Stimulated activated naive CD8-positive, alpha-beta T cell treated with anti-CD3 and anti-CD28 coated beads, Interleukin-15, Interleukin-2, amounts not matched to agents 100 U/mL and 50 U/mL, for 24 hours (primary cell): Measurements from ENCODE around the gene SLC2A1.
"Not testable (repeated sequence)": the region's sequence is repeated elsewhere in the genome, so short reads cannot be mapped to it uniquely, and the experiment has no call there.

Source experiments
- ATAC-seq: fragments of 150-1000 bp; cut with Tn5 transposase; one replicate; pipeline ENCODE4 v1.10.0; 2021
- DNase-seq: peaks from one replicate; pipeline ENCODE4 v3.0.0; 2021

Gene SLC2A1

GRCh38 chr1:42929434-42930177 is 29.1 kb downstream of the SLC2A1 start:
- DNase-seq: no peak
- no peak for ATAC-seq

GRCh38 chr1:42928859-42929258 is 29.8 kb downstream of the SLC2A1 start:
- DNase-seq: no peak
- ATAC-seq: no peak

DNA sequence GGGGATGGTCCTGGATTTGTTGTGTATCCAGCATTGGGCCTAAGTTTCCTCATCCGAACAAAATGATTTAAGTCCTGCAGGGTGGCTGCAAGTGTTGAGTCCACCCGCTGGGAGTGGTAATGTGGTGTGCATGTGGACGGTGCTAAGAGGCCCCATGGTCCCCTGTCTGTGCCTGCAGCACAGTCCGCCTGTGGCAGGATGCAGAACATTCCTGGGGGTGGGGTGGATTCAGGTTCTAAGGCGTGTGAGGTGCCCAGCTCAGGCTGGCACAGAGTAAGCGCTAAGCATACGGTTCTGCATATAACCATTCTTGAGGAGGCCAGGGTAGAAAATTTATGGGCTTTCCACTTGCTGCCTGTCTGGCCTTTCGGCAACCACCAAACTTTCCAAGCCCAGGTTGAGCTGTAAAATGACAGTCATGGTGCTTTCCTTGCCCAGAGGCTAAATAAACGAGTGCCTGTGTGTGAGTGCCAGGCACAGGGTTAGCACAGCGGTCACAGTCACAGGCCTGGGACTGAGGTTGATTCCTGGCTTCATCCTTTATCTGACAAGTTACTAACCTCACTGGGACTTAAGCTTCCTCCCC is 30.7 kb downstream of the SLC2A1 start:
- ATAC-seq: no peak
- DNase-seq: no peak

DNA sequence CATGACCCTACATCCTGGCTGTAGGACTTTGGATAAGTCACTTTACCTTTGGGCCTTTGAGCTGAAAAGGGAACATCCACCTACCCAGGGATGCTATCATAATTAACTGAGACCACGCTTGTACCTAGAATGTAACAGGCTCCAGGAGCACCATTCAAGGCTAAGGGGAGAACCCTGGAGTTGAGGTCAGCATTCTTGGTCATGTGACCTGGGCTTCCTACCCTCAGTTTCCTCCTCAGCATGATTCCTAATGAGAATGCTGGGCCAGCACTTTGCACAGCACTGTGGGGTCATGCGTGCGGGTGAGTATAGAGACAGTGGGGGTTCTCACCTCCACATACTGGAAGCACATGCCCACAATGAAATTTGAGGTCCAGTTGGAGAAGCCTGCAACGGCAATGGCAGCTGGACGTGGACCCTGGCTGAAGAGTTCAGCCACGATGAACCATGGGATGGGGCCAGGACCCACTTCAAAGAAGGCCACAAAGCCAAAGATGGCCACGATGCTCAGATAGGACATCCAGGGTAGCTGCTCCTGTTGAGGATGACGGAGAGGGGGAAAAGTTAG is 31.3 kb downstream of the SLC2A1 start:
- DNase-seq (no peak), ATAC-seq (no peak)

GRCh38 chr1:42926879-42927242 is 31.8 kb downstream of the SLC2A1 start:
- ATAC-seq: no peak

DNA sequence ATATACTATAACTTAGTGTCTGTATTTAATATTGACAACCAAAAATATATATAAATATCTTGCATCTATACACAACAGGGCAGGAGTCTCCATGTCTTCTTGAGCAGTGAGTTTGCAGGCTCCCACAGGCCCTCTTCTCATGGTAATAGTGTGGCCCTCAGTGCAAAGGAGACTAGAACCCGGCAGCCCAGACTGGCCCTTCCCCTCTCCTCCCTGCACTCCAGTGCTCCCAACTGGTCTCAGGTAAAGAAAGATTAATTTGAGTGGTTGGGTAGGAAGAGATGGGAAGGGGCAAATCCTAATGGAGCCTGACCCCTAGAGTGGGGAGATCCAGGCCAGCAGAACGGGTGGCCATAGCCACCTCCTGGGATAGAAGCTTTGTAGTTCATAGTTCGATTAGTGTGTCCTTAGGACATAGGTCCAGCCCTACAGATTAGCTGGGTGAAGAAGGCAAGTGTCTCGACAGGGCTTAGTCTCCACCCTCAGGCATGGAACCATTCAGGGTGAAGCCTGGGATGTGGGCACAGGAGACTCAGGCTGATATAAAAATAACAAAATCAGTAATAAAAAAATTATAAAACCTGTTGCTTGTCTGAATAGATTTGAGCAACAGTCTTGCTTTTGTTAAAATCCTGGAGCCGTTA is 32.3 kb downstream of the SLC2A1 start:
- no peak for DNase-seq
- ATAC-seq: no peak

More at GRCh38 chr1:42926879-42927242, 31.8 kb downstream of the SLC2A1 start:
- DNase-seq: no peak

DNA sequence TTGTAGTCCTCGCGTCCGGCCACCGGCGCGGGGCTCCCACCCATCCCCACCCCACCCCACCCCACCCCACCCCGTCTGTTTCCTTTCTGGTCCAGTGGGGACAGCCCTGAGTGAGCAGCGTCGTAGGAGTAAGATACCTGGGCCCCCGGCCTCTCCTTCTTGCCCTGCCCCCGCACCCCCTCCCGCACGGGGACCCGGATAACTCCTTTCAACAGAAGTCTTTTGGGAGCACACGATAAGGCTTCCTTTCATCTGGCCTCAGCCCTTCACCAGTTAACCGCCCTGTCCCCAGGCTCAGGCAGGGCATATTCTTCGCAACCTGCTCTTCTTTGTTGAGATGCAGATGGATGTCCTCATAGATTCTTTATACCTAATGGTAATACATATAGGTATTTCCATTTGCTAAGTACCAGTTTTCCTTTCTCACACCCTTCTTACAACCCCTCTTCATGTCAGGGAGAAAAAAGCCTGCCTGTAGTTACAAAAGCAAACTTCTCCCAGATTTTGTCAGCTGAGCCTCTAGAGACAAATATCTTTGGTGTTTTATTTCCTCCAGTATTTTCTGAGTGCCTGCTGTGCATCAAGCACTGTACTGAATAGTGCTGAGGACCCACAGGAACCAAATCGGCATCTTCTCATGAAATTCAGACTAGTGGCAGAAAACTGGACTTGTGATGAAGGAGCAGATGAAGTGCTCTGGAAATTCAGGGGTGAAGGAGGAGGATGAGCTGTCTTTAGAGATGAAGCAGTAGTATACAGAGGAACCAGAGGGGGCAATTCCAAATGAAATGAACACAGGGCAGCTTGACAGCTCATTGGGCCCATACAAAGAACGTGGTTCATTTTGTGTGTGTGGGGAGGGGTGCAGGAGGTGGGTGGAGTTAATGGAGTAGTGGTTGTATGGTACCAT is 33.6 kb downstream of the SLC2A1 start:
- ATAC-seq (no peak), DNase-seq (no peak)

DNA sequence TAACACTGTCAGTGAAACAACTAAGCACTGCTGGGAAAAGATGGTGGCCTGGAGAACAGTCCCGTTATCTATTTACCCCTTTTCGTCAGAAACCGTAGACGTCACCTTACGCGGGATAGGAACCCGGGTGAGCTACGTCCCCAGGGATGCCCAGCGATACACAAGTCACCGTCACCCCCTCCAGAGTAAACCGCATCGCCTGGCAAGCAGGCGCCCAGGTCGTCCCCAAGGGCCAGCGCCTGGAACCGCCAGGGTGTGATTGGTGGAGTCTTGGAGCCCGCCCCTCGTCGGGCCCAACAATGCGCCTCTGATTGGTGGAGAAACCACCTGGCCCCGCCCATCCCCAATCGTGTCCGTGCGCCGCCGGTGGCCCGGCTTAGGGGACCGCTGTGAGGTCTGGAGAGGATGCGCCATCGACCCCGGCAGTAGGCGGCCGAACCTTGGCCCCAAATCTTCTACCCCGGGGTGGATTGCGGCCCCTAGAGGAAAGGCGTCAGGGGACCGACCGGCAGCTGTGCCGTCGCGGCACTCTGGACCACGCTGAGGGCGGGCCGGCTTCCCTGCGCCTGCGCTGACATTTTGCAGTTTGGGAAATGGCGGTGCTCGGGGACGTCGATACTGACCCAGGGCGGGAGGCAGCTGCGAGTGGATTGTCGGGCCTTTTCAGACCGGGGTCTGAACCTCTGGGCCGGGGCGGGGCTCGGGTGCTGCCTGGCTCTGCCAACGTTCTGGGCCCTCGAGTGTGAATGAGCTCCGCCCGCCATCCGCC is 34.4 kb downstream of the SLC2A1 start:
- peak; percentile 94 for ATAC-seq

GRCh38 chr1:42923367-42924081 is 35.1 kb downstream of the SLC2A1 start:
- DNase-seq: no peak

More for the DNA sequence above, 34.4 kb downstream of the SLC2A1 start:
- peak; percentile 94 for DNase-seq

DNA sequence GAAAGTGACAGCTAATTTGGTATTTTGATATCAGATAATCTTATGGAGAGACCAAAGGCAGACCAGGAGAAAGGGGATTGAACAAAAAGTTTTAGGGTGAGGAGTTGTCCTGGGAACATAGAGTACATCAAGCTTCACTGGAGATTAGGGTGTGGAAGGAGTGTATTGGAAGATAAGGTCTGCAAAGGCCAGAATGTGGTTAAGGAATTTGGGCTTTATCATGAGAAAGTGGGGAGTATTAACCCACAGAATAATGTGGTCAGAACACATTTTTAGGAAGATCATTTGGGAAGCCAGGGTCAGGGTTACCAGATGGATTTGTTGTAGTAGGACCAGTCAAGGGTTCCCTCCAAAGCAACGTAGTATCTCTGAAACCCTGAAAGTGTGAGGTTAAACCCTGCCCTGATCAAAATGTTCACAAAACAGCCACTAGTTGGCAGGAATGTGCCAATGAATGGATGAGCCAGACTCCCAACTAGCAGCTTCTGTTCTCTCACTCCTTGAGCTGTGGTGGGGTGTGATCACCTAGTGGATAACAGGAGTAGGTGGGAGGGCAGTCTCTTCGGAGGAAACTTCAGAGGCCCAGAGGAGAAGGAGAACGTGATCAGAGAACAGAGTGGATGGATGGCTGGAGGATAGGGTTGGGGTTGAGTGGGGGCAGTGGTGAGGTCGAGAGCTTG is 35.8 kb downstream of the SLC2A1 start:
- DNase-seq (peak; percentile 57), ATAC-seq (peak; percentile 62)

More at GRCh38 chr1:42923367-42924081, 35.1 kb downstream of the SLC2A1 start:
- ATAC-seq: no peak

DNA sequence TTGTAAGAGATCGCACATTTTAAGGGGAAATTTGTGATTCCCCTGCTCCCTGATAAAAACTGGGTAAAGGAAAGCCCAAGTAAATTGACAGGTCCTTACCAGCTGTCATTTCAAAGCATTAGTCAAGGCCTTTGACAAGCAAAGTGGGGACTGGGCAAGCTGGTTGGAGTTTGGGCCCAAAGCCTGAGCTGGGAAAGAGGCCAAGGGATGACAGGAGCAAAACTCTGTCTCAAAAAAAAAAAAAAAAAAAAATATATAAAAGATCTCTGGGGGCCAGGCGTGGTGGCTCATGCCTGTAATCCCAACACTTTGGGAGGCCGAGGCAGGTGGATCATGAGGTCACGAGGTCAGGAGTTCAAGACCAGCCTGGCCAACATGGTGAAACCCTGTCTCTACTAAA is 36.9 kb downstream of the SLC2A1 start:
- DNase-seq (no peak), ATAC-seq (no peak)

DNA sequence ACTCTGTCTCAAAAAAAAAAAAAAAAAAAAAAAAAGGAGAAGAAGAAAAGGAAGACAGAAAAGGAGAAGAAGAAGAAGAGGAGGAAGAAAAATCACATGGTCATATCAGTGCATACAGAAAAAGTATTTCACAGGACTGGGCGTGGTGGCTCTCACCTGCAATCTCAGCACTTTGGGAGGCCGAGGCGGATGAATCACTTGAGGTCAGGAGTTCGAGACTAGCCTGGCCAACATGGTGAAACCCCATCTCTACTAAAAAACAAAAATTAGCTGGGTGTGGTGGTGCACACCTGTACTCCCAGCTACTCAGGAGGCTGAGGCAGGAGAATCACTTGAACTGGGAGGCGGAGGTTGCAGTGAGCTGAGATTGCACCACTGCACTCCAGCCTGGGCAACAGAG is 39.0 kb downstream of the SLC2A1 start:
- ATAC-seq, DNase-seq: not testable (repeated sequence)

GRCh38 chr1:42917241-42917495 is 41.5 kb downstream of the SLC2A1 start:
- DNase-seq (no peak), ATAC-seq (no peak)

DNA sequence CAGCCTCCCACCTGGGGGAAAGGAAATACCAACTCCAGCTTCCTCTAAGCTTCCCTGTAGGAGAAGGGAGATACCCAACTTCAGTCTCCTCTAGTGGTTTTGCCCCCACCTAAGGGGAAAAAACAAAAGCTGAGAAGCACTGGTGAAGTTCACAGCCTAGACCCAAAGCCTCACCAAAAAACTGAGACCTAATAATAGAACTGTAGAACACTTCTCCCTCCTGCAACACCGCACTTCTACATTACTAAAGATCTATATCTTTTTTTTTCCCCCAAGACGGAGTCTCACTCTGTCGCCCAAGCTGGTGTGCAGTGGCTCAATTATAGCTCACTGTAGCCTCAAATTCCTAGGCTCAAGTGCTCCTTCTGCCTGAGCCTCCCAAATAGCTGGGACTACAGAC is 43.2 kb downstream of the SLC2A1 start:
- ATAC-seq: no peak
- no peak for DNase-seq

DNA sequence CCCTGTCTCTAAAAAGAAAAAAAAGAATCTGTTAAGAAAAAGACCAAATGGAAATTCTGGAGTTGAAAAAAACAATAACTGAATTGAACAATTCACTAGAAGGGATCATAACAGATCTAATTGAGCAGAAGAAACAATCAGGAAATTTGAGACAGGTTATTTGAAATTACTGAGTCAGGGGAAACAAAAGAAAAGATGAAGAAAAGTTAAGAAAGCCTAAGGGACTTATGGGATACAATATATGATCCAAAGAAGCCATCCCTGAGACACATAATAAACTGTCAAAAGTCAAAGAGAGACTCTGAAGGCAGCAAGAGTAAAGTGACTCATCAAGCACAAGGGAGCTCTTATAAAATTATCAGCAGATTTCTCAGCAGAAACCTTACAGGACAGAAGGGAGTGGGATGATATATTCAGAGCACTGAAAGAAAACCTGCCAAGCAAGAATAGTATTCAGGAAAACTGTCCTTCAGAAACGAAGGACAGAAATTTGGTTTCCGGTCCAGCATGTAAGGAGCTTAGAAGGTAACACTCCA is 44.5 kb downstream of the SLC2A1 start:
- no peak for DNase-seq

GRCh38 chr1:42913426-42914091 is 45.1 kb downstream of the SLC2A1 start:
- peak; percentile 63 for ATAC-seq
- no peak for DNase-seq

More for the DNA sequence above, 44.5 kb downstream of the SLC2A1 start:
- ATAC-seq: no peak

- ATAC-seq (no peak), DNase-seq (no peak)
Observed at GRCh38 chr1:42910985-42911384, 47.7 kb downstream of the SLC2A1 start.

DNA sequence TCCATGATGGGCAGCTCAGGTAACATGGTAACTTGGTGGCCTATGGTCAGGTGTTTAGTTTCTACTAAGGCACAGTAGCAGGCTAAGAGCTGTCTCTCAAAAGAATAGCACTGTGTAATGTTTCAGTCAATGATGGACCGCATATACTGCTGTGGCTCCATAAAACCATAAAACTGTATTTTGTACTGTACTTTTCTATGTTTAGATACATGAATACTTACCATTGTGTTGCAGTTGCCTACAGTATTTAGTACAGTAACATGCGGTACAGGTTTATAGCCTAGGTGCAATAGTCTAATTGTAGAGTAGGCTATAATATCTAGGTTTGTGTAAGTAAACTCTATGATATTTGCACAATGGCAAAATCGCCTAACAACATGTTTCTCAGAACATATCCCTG is 50.6 kb downstream of the SLC2A1 start:
- no peak for ATAC-seq
- DNase-seq: no peak

- DNase-seq (no peak), ATAC-seq (no peak)
Observed at GRCh38 chr1:42904434-42904833, 54.2 kb downstream of the SLC2A1 start.
